HEK293T (cell line): ENCODE results near the gene ZSCAN9.

Experiments used
- CTCF ChIA-PET: fragments of 350-600 bp; formaldehyde crosslinking; extraction: SDS; loops from one replicate; lab custom pipeline; 2021; ENCODE audit warnings: antibody characterized with exemption, inconsistent platforms; lab: Yijun Ruan, JAX
- POLR2A ChIA-PET: fragments of 350-600 bp; formaldehyde crosslinking; extraction: SDS; loops from one replicate; lab custom pipeline; 2020; ENCODE audit warnings: antibody characterized with exemption, inconsistent platforms; lab: Yijun Ruan, JAX
- DNase-seq: peaks from one replicate; pipeline ENCODE4 v3.0.0; 2012; ENCODE audit warnings: mixed read lengths; ENCODE audit errors: extremely low spot score
- ARNT ChIP-seq: fragments of 450-650 bp; IDR thresholded peaks from 2 replicates; pipeline ENCODE4 v1.6.1; 2017; ENCODE audit warnings: mild to moderate bottlenecking
- BHLHE40 ChIP-seq: fragments of 450-650 bp; IDR thresholded peaks from 2 replicates; pipeline ENCODE4 v1.6.1; 2016; ENCODE audit warnings: mild to moderate bottlenecking, moderate library complexity, borderline replicate concordance
- CTBP1 ChIP-seq: fragments of 450-650 bp; IDR thresholded peaks from 2 replicates; pipeline ENCODE4 v1.6.1; 2016; ENCODE audit warnings: borderline replicate concordance
- ELF4 ChIP-seq: fragments of 450-650 bp; IDR thresholded peaks from 2 replicates; pipeline ENCODE4 v1.6.1; 2017; ENCODE audit warnings: antibody characterized with exemption
- FOXA1 ChIP-seq: fragments of 450-650 bp; IDR thresholded peaks from 2 replicates; pipeline ENCODE4 v1.6.1; 2016; ENCODE audit warnings: mild to moderate bottlenecking
- FOXK2 ChIP-seq: fragments of 450-650 bp; IDR thresholded peaks from 2 replicates; pipeline ENCODE4 v1.6.1; 2016; ENCODE audit warnings: mild to moderate bottlenecking
- FOXM1 ChIP-seq: fragments of 450-650 bp; IDR thresholded peaks from 2 replicates; pipeline ENCODE4 v1.6.1; 2017; ENCODE audit warnings: mild to moderate bottlenecking, borderline replicate concordance
- HDGF ChIP-seq: fragments of 450-650 bp; IDR thresholded peaks from 2 replicates; pipeline ENCODE4 v1.6.1; 2017; ENCODE audit warnings: antibody characterized with exemption, borderline replicate concordance
- L3MBTL2 ChIP-seq: fragments of 450-650 bp; conservative IDR thresholded peaks from 2 replicates; pipeline ENCODE4 v1.6.1; 2016; ENCODE audit warnings: mild to moderate bottlenecking
- LEF1 ChIP-seq: fragments of 450-650 bp; IDR thresholded peaks from 2 replicates; pipeline ENCODE4 v1.6.1; 2017; ENCODE audit warnings: mild to moderate bottlenecking, borderline replicate concordance
- NFRKB ChIP-seq: fragments of 450-650 bp; IDR thresholded peaks from 2 replicates; pipeline ENCODE4 v1.6.1; 2016; ENCODE audit warnings: mild to moderate bottlenecking, moderate library complexity
- SP1 ChIP-seq: fragments of 450-650 bp; IDR thresholded peaks from 2 replicates; pipeline ENCODE4 v1.6.1; 2017
- SUZ12 ChIP-seq: fragments of 450-650 bp; IDR thresholded peaks from 2 replicates; pipeline ENCODE4 v1.6.1; 2016; ENCODE audit warnings: mild to moderate bottlenecking
- TARDBP ChIP-seq: fragments of 450-650 bp; IDR thresholded peaks from 2 replicates; pipeline ENCODE4 v1.6.1; 2016
- ZNF384 ChIP-seq: fragments of 450-650 bp; IDR thresholded peaks from 2 replicates; pipeline ENCODE4 v1.6.1; 2016
- TF ChIP-seq, protein P1 (sequence below): fragments of 450-650 bp; IDR thresholded peaks from 2 replicates; pipeline ENCODE4 v1.6.1; 2016

The ZSCAN9 gene

DNA sequence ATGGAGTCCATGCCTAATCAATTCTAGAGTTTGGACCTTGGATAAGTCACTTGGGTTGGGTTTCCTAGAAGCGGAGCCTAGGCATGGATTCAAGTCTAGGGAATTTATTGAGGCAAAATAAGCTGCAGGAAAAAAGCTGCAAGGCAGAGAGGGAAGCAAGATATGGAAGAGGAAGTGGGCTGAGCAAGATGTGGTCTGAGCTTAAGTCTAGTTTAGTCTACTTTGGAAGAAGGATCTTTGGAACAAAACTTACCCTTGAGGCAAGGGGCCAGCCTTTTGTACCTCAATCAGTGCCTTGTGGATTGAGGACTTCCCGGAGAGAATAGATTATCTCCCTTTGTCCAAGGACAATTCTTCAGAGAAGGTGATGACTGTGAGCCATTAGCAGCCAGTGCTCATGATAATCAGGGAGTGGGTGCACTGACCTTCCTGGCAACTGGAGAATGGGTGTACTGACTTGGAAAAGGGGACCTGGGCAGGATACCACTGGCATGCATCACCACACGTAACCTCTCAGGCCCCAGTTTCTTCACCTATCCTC is 10.9 kb downstream of the ZSCAN9 start:
- POLR2A ChIA-PET, result no interaction called here
- TF ChIP-seq SP1 (no peak), ELF4 (no peak), NFRKB (no peak), TARDBP (no peak), BHLHE40 (no peak), L3MBTL2 (no peak), FOXM1 (no peak), ARNT (no peak), SUZ12 (no peak), LEF1 (no peak), HDGF (no peak), FOXA1 (no peak), ZNF384 (no peak)
- TF ChIP-seq, protein P1, sequence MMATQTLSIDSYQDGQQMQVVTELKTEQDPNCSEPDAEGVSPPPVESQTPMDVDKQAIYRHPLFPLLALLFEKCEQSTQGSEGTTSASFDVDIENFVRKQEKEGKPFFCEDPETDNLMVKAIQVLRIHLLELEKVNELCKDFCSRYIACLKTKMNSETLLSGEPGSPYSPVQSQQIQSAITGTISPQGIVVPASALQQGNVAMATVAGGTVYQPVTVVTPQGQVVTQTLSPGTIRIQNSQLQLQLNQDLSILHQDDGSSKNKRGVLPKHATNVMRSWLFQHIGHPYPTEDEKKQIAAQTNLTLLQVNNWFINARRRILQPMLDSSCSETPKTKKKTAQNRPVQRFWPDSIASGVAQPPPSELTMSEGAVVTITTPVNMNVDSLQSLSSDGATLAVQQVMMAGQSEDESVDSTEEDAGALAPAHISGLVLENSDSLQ, result no peak
- DNase-seq, result no peak
- CTCF ChIA-PET, result no interaction called here

DNA sequence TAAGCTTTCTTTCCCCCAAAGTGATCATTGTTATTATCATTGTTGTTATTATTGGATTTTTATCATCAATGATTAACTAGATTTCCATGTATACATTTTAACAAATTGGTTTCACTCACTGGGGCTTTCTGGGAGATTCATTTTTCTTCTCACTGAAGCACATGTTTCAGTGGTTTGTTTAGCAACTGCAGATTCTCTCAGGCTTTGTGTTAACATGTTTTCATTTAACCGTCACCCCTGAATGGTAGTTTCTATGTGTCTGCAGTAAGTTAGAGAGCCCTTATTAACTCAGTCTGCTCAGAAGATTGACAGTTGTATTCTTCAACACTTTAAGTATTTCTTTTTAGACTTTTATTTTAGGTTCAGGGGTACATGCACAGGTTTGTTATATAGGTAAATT is 14.6 kb downstream of the ZSCAN9 start:
- POLR2A ChIA-PET, result interaction anchor here (1.0 kb wide), 1 partner anchor 96 kb away, joined by 3 read pairs; no protein-coding TSS in a partner anchor
- DNase-seq, result no peak
- CTCF ChIA-PET, result no interaction called here

DNA sequence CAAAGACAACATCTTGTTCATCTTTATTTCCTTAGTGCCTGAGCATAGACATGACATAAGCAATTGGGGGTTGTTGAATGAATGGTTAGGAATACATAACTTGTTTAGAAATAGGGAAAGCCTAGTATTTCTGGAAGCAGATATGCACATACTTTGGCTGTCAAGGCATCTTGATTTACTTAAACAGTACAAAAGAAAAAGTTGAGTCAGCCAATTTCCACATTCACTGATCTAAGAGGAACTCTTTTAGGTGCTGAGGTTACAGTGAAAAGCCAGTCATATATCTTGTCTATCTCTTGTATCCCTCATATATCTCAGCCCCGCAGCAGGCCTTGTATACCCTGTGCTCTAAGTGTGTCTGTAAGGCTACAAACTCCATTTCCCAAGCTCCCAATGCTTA is 15.4 kb downstream of the ZSCAN9 start:
- ChIA-PET POLR2A (interaction anchor here (1.0 kb wide), 1 partner anchor 95 kb away, joined by 3 read pairs; no protein-coding TSS in a partner anchor), CTCF (no interaction called here)
- no peak for DNase-seq
- no peak for TF ChIP-seq FOXM1
- no peak for TF ChIP-seq ELF4
- TF ChIP-seq NFRKB, result no peak
- no peak for TF ChIP-seq SP1
- no peak for TF ChIP-seq FOXA1
- no peak for TF ChIP-seq HDGF
- no peak for TF ChIP-seq L3MBTL2
- no peak for TF ChIP-seq ZNF384
- TF ChIP-seq LEF1, result no peak
- TF ChIP-seq TARDBP, result no peak
- no peak for TF ChIP-seq SUZ12
- no peak for TF ChIP-seq BHLHE40
- TF ChIP-seq CTBP1, result no peak
- TF ChIP-seq ARNT, result no peak
- TF ChIP-seq, protein P1, result no peak
- no peak for TF ChIP-seq FOXK2

More for the DNA sequence above, 14.6 kb downstream of the ZSCAN9 start:
- TF ChIP-seq ELF4 (no peak), TARDBP (no peak), FOXM1 (no peak), L3MBTL2 (no peak), ARNT (no peak)

DNA sequence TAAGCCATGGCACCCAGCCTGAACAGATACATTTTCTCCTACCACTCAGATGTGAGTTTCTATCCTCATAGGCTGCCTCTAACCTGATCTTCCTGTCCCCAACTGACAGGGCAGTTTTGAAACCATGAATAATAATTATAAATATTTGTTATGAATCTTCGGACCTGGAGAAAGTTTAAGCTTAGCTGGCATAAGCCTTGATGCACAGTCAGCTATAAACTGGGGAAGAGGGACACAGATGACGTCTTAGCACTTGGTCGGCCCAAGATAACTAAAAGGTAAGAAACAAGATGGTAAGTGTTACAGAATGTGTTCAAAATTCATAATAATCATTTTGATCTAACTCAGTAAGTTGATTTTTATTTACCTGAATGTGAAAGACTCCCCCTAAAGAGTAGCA is 18.9 kb downstream of the ZSCAN9 start:
- no peak for TF ChIP-seq TARDBP
- no peak for TF ChIP-seq FOXA1
- no peak for TF ChIP-seq FOXM1
- TF ChIP-seq ARNT, result no peak
- TF ChIP-seq SUZ12, result no peak
- no peak for TF ChIP-seq SP1
- no peak for TF ChIP-seq BHLHE40
- TF ChIP-seq L3MBTL2, result no peak
- TF ChIP-seq ELF4, result no peak
- TF ChIP-seq NFRKB, result no peak
- no peak for TF ChIP-seq CTBP1
- TF ChIP-seq FOXK2, result no peak
- no peak for DNase-seq
- ChIA-PET POLR2A (no interaction called here), CTCF (no interaction called here)

DNA sequence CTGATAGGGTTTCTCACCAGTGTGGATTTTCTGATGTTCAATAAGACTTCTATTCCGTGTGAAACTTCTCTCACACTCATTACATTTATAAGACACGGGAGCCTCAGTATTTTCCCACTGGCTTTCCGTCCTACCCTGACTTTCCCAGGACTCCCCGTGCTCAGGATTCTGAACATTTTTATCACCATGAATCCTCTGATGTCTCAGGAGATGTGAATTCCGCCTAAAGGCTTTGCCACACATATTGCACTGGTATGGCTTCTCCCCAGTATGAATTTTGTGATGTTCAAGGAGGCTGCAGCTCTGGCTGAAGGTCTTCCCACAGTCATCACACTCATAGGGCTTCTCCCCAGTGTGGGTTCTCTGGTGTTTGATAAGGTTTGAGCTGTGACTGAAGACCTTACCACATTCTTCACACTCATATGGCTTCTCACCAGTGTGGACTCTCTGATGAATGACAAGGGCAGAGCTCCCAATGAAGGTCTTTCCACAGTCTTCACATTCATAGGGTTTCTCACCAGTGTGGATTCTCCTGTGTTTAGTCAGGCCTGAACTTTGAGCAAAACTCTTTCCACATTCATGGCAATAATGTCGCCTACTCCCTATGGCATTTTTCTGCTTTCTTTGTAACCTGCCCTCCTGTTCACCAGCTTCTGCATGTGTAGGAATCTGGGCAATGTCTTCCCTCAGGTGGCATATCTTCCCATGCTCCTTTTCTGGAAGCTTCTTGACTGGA is 20.3 kb downstream of the ZSCAN9 start:
- no peak for DNase-seq
- ChIA-PET POLR2A (no interaction called here), CTCF (no interaction called here)
- TF ChIP-seq ARNT (no peak), ELF4 (no peak), FOXM1 (no peak), ZNF384 (no peak), L3MBTL2 (no peak), LEF1 (no peak), TARDBP (no peak), SUZ12 (no peak), BHLHE40 (no peak)
- TF ChIP-seq, protein P1, result no peak

DNA sequence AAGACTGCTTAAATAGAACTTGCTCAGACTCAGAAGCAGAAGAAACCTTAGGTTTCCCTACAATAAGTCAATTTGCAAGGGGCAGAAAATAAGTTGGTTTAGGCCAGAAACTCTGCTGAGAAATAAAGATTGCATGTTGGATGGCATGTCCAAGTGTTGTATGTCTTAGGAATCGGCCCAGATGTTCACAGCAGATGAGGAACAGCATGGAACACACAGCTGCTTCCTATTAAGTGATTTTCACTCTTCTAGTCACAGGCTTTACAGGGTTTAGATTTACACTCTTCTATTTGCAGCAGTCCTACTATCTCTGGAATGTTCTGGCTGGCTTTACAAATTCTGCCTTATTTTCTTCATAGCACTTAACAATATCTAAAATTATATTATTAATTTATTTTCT is 23.8 kb downstream of the ZSCAN9 start:
- no peak for TF ChIP-seq CTBP1
- TF ChIP-seq FOXK2, result no peak
- POLR2A ChIA-PET, result interaction anchor here (1.2 to 6.3 kb wide), 3 partner anchors 18 to 112 kb away, joined by 3 to 100 read pairs (median 3); partner anchors contain the start of gene ZSCAN26
- no peak for DNase-seq
- CTCF ChIA-PET, result no interaction called here
